HG03095 (cell line): ENCODE results near the gene NUP205.
A peak's percentile ranks its signal among the peaks of the same experiment; 100 is the strongest.
"Not testable (repeated sequence)": the region's sequence is repeated elsewhere in the genome, so short reads cannot be mapped to it uniquely, and the experiment has no call there.

Source experiments
- ATAC-seq: cut with Tn5 transposase; IDR thresholded peaks from one replicate; pipeline ENCODE4 v1.9.1; 2021; ENCODE audit warnings: moderate library complexity; ENCODE audit not compliant: unreplicated experiment

Gene NUP205

GRCh38 chr7:135617781-135618180, 60.1 kb downstream of the NUP205 start:
- no peak for ATAC-seq

DNA sequence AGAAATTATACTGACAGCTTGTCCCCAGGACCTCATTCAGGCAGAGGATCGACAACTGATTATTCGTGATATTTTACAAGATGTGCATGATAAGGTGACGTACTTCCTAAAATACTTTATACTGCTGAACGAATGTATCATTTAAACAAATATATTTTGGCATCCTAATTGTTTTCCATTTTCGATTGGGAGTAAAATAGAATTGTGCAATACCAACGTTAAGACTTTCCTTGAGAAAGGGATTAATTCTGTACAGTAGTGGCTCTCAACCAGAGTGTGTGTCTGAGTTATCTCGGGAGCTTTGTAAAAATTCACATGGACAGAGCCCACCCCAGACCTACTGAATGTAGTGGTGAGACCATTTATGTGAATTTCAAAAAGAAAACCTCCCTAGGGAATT, 60.8 kb downstream of the NUP205 start:
- ATAC-seq: no peak

- ATAC-seq: no peak
Measured at GRCh38 chr7:135620447-135620846, 62.7 kb downstream of the NUP205 start.

DNA sequence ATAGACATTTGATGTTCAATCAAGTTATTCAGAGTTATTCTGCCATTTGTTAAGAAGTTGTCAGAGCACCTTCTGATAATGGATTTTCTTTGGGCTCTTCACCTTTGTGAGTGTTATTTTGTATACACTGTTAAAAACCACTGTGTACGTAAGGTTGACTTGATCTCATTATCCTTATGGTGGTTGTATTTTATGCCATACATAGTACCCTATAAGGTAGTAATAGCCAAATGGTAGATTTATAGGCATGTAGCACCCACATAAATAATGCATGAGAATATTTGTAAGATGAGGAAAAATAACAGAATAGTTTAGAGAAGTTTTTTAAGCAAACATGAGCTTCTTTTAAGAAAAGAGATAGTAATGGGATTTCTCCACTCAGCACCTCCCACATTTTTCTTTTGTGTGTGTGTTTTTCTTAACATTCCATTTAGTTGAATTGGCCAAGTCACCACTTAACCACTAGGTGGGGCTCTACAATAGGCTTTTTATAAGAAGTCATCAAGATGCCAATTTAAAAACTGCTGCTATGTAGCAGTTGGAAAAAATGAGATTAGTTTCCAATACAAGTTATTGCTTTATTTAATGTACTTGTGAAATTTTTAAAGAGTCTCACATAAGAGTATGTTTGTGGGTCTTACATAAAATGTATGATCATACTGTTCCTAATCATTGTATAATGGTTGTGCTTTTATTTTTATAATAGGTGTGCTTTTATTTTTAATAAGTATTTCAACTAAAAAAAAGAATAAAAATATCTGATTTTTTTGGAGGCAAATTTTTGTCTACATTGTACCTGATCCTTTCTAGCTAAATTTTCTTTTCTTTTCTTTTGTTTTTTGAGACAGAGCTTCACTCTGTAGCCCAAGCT, 63.5 kb downstream of the NUP205 start:
- no peak for ATAC-seq

- no peak for ATAC-seq
Measured at GRCh38 chr7:135634191-135634878, 76.6 kb downstream of the NUP205 start.

- ATAC-seq: not testable (repeated sequence)
Measured at GRCh38 chr7:135639690-135640089, 82.0 kb downstream of the NUP205 start.

DNA sequence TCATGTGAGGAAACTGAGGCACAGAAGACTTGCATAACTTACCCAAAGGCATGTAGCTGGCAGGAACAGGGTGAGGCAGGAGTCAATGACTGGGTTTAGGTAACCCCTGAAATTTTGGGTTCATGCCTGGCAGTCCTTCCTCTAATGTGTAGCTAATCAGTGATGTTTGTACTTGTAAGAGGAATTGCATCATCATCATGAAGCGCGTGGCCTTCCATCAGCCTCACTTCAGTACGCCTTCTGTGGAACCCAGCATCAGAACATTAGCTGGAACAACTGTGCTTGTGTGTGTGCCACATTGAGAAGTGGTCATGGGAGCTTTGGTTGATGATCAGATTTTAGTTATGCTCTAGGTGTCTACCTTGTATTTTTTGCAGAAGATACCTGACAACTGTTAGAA, 86.4 kb downstream of the NUP205 start:
- ATAC-seq: no peak

DNA sequence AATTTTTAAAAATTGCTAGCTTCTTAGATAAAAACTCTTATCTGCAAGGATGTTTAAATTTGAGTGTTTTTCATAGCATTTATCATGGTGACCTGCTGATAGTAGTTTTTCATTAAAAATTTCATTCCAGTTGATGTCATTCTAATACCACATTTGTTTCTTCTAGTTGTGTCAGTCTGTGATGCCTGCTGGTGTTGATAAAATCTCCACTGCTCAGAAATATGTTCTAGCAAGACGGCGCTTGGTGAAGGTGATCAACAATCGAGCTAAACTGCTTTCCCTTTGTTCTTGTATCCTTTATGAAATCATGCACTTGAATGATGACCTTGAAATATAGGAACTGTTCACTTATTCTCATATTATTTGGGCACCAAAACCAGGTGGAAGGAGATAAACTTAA, 87.0 kb downstream of the NUP205 start:
- ATAC-seq: no peak

- peak; percentile 53 for ATAC-seq
Measured at GRCh38 chr7:135645296-135645904, 87.7 kb downstream of the NUP205 start.

DNA sequence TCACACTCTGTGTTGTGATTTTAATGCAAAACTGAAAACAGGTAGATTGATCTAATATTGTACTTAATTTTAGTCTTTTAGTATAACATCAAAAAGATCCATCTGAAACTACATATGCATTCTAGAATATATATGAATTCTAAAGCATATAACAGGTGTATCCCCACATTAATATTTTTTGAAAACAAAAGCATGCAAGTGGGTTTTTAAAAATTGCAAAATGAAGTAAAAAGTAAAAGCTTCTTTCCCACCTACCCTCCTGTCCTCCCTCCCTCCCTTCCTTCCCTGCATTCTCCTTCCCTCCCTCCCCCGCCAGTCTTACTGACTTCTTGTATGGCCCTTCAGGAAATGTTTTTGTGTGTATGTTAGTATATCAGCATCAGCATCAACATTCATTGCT, 90.0 kb downstream of the NUP205 start:
- ATAC-seq: no peak

GRCh38 chr7:135648235-135648634, 90.5 kb downstream of the NUP205 start:
- no peak for ATAC-seq

DNA sequence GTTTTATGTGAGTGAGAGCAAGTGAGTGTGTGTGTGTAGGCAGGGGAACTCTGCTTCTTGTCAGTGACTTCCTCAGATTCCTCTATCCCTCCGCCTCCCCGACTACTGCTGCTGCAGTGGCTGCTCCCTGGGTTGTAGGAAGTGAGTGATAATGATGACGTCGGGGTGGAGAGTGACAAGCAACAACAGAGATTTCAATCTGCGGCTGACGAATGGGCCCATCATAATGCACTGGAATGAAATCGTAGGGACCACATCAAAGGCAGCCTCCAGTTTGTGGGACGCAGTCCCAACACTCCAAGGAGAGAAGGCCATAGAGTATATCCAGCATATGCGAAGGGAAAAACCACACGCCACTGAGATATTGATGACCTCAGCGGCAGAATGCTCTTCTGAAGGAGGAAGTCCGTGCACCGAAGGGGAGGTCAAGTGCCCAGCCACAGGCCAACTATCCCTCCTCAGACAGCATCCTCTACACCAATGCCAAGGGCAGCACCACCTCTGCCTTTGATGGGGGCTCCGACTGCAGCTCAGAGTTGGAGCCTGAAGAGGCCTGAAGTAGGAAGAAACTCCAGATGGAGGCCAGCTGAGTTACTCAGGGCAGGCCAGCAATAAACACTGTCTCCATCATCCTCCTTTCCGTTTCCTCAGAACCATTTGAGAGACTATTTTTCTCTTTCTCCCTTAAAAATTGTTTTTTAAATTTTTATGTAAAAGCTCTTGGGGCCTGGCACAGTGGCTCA, 93.3 kb downstream of the NUP205 start:
- ATAC-seq: no peak

DNA sequence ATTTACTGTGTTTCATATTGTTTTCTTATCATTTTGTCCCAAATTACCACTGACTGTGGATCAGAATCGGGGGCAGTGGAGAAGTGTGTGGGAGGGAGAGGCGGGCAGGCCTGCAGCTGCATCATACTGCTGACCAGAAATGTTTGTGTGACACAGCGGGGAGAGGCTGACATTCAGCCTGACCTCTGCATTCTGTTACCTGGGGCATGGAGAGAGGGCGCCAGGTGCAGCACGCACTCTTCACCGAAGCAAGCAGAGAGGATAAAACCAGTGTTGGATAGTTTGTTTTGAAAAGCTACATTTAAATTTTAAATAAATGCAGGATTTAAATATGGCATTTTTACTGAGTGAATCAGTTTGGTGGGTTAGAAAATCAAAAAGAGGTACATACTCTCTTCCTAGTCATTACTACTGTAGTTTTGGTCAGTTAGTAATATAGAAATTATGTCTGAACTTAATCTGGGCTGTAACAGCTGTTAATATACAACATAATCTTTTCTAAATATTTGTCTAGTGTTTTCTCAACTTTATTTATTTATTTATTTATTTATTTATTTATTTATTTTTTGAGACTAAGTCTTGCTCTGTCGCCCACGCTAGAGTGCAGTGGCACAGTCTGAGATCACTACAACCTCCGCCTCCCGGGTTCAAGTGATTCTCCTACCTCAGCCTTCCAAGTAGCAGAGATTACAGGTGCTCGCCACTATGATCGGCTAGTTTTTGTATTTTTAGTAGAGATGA, 95.8 kb downstream of the NUP205 start:
- no peak for ATAC-seq

GRCh38 chr7:135658564-135658963, 100.8 kb downstream of the NUP205 start:
- ATAC-seq: no peak

- ATAC-seq: no peak
Measured at GRCh38 chr7:135659159-135659846, 101.6 kb downstream of the NUP205 start.

DNA sequence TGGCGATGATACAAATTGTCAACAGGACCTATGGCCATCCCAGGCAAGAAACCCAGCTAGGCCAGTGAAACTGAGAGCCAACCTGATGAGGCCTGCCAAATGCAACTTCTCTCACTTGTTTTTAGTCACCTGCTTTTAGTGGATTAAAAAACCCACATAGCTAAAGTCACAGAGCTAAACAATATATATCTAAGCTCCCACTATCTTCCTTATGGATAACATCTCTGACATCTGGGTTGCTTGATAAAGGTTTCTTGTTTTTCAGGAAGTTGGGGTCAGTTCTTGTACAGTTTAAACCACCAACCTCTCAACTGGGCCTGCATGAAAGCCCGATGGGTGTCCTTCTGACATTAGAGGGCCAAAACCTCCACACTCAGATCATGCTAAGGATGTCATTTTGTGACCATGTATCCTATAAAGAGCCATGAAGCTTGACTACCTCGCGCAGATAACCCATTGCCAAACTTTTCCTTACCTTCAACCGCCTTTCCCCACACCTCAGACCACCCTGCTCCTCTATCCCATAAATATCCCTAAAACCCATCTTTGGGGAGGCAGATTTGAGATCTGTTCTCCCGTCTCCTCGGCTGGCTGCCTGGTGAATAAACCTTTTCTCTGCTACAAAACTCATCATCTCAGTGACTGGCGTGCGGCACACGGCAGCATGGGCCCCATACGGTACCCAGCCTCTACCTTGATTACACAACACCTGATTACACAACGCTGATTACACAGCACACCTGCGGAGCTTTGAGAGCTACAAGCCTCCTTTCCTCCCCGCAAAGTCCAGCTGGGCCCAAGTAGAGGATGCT, 103.8 kb downstream of the NUP205 start:
- no peak for ATAC-seq

DNA sequence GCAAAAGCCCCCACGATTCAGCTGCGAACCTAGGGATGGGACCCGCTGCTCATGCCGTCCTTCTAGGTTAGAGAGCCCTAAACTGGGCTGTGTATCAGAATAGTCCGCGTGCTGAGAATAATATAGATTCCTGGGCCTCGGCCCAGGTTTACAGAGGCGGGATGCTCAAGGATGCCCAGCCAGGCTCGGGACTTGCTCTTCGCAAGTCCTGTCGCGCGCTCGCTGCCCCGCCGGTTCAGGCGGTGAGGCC, 104.3 kb downstream of the NUP205 start:
- ATAC-seq: no peak

DNA sequence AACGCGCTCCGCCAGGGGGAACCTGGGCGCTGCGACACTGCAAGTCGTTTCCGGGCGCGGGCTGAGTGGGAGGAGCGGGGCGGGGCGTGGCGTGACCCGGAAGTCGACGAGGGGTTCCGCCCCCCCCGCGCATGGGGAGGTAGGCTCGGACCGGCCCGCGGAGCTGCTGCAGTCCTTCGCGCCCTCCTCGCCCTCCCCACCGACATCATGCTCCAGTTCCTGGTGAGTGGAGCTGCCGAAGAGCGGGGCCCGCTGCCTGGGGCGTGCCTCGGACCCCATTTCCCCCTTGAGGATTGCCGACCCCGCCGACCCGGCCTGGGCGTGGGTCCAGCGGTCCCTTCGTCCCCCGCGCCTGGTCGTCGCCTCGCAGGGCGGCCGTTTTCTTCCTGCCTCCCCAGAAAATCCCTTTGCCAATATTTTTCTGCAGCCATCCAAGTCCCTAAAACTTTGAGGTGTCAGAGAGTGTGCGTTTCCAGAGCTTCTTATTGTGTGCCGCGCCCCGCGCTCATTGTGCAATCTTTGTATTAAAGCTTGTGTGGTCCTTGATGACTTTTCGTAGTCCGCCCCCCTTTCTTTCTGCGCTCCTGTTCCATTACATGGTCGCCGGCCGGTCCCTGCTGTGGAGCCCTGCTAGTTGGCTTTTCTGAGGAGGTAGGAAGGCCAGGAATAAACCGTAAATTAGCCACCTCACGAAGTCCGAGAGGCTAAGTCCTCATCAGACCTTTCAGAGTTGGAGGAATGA, 104.8 kb downstream of the NUP205 start, which contains the start of gene STMP1:
Gene STMP1 (plus strand): TSS at position 142 of the 742 bp plus-strand sequence.
- peak; percentile 96 for ATAC-seq
